Bronchial smooth muscle cell (primary cell): ENCODE results near the gene PTBP1. TPM values are rescaled to one million over a fixed set of nuclear protein-coding genes. Genes with fewer than 3 reads are reported as not detected.

ENCODE experiments used
- total RNA-seq: library from RNA; depleted of rRNA; stranded (reverse); fragments of >200 nt; gene quantifications from 2 replicates; pipeline ENCODE4 v1.2.1, GENCODE V29; 2014

PTBP1 gene
- total RNA-seq, result 58.3 and 65.3 TPM in 2 replicates

GRCh38 chr19:796692-797527, at the start of gene PTBP1:
PTBP1 (plus strand) TSS chr19:797452; CDS start chr19:797498, 46 bp downstream.

DNA sequence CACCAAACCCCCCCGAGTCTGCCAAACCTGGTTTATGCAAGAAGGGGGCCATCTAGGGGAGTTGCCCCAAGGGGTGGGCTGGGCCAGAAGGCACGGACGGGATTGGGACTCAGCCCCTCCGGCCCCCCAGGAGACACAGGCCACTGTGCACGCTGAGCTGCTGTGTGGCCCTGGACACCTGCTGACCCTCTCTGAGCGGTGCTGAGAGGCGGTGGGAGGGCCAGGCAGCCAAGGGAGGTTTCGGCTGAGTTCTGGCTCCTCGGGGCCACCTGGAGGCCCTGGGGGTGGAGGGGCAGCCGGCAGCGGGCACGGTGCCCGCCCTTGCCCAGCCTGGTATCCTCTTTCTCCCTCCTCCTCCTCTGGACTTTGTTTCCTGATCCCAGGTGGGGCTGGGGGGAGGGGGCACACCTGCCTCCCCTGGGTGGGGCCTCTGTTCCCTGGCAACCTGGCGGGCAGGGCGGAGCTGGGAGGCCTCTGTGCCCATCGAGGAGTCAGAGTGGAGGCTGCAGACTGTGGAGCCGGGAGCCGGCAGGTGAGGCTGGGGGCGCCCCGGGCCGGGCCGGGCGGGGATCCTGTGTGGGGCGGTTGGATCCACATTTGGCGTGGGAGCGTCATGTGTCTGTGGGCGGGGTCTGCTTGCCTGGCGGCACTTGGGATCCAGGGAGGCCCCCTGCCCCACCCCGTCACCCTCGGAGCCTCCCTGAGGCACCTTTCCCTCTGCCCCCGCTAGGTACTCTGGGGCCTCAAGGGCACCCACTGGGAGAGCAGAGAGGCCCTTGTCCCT, 46.4 kb upstream of the PTBP1 start, which contains the start of gene MISP:
TSS of gene MISP (plus strand) at position 473 of the 784 bp plus-strand sequence. CDS start 5,835 bp downstream, outside the sequence.

GRCh38 chr19:821825-822503, 24.7 kb downstream of the PTBP1 start, which contains the start of gene PLPPR3:
PLPPR3 (minus strand) TSS chr19:821955; CDS start chr19:821559, 396 bp downstream.

DNA sequence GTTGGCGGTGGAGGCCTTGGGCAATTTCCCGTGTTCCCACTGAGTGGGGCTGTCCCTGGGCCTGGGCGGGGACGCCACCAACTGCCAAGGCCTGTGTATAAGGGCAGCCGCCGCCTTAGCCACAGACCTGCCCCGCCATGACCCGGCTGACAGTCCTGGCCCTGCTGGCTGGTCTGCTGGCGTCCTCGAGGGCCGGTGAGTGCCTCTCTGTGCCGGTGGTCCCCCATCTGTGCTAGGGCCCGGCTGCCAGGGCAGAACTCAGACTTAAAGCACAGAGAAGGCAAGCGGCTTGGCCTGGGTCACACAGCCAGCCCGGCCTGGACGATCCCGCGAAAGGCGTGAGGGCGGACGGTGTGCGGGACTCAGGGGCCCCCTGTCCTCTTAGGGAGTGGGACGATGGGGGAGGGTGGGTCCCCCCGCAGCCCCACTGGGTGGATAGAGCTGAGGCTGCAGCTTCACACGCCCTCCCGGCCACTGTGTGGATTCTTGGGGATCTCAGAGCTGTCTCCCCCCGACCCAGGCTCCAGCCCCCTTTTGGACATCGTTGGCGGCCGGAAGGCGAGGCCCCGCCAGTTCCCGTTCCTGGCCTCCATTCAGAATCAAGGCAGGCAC, 30.6 kb downstream of the PTBP1 start, which contains the start of gene AZU1:
TSS of gene AZU1 (plus strand) at position 128 of the 612 bp plus-strand sequence. CDS start at position 138, 10 bp downstream.

DNA sequence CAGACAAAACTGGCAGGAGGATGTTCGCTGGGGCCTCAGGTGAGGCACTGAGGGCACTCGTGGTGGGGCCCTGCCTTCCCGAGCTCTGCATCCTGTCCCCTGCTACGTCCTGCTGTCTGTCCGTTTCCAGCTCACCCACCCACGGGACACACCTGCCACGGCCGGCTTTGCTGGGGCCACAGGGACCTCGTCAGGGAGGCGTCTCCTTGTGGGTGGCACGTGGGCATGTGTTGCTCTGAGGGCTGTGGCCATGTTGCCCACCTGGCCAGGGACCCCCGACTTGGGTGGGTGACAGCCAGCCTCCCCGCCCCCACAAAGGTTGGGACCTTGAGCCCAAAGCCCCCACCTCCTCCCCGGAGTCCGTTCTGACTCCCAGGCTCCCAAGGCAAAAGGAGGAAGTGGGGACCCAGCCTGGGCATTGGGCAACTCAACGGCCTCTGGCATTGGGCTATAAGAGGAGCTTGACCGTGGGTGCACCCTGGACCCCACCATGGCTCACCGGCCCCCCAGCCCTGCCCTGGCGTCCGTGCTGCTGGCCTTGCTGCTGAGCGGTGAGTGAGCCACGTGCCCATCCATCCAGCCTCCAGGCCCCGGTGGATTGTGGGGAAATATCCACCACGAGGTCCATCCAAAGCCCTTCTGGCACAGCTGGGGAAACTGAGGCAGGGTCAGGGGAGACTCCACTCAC, 43.4 kb downstream of the PTBP1 start, which contains the start of gene PRTN3:
TSS of gene PRTN3 (plus strand) at position 481 of the 688 bp plus-strand sequence. CDS start at position 491, 10 bp downstream.

GRCh38 chr19:852136-853013, 55.1 kb downstream of the PTBP1 start, which contains the start of gene ELANE:
ELANE (plus strand) TSS chr19:852303; CDS start chr19:852329, 26 bp downstream.

GRCh38 chr19:858868-859843, 61.9 kb downstream of the PTBP1 start, which contains the start of gene CFD:
CFD (plus strand) TSS chr19:859664; CDS start chr19:859690, 26 bp downstream.

Other genes with a start within 250 kb of the PTBP1 start
- 256 and 287 TPM in 2 replicates for gene BSG, start 224.9 kb upstream of the PTBP1 start, total RNA-seq
- 1.5 and 1.6 TPM in 2 replicates for gene HCN2, start 207.6 kb upstream of the PTBP1 start, total RNA-seq
- 14.7 and 17.2 TPM in 2 replicates for gene POLRMT, start 163.9 kb upstream of the PTBP1 start, total RNA-seq
- 0.16 TPM in 1 of 2 replicates, not detected in the other for gene FGF22, start 157.6 kb upstream of the PTBP1 start, total RNA-seq
- 10.1 and 11.6 TPM in 2 replicates for gene RNF126, start 134.2 kb upstream of the PTBP1 start, total RNA-seq
- gene FSTL3, start 121.1 kb upstream of the PTBP1 start, total RNA-seq, result 24.1 and 37.4 TPM in 2 replicates
- not detected in 2 replicates for gene PRSS57, start 102.0 kb upstream of the PTBP1 start, total RNA-seq
- 12.5 and 68.7 TPM in 2 replicates for gene PALM, start 88.5 kb upstream of the PTBP1 start, total RNA-seq
- 0.32 and 0.43 TPM in 2 replicates for gene MISP, start 46.3 kb upstream of the PTBP1 start, total RNA-seq
- gene PLPPR3, start 24.5 kb downstream of the PTBP1 start, total RNA-seq, result 0.47 and 0.77 TPM in 2 replicates
- 0.16 TPM in 1 of 2 replicates, not detected in the other for gene AZU1, start 30.4 kb downstream of the PTBP1 start, total RNA-seq
- not detected in 2 replicates for gene PRTN3, start 43.5 kb downstream of the PTBP1 start, total RNA-seq
- gene ELANE, start 54.9 kb downstream of the PTBP1 start, total RNA-seq, result 0.16 and 0.69 TPM in 2 replicates
- gene CFD, start 62.2 kb downstream of the PTBP1 start, total RNA-seq, result 56.0 and 362 TPM in 2 replicates
- gene MED16, start 95.7 kb downstream of the PTBP1 start, total RNA-seq, result 26.5 and 35.5 TPM in 2 replicates
- not detected in 2 replicates for gene RNU6-9, start 96.0 kb downstream of the PTBP1 start, total RNA-seq
- gene R3HDM4, start 115.8 kb downstream of the PTBP1 start, total RNA-seq, result 12.3 and 14.0 TPM in 2 replicates
- 0.09 TPM in 1 of 2 replicates, not detected in the other for gene KISS1R, start 119.9 kb downstream of the PTBP1 start, total RNA-seq
- 12.6 and 17.0 TPM in 2 replicates for gene ARID3A, start 128.6 kb downstream of the PTBP1 start, total RNA-seq
- 45.9 and 49.6 TPM in 2 replicates for gene WDR18, start 186.9 kb downstream of the PTBP1 start, total RNA-seq
- gene GRIN3B, start 203.0 kb downstream of the PTBP1 start, total RNA-seq, result 0.32 and 0.60 TPM in 2 replicates
- 41.6 TPM in 2 replicates for gene TMEM259, start 223.7 kb downstream of the PTBP1 start, total RNA-seq
- not detected in 2 replicates for gene RNU6-2, start 224.1 kb downstream of the PTBP1 start, total RNA-seq
- 141 and 152 TPM in 2 replicates for gene CNN2, start 229.2 kb downstream of the PTBP1 start, total RNA-seq
- gene ABCA7, start 242.7 kb downstream of the PTBP1 start, total RNA-seq, result 2.6 and 6.6 TPM in 2 replicates